Measurements from ENCODE around the gene MSANTD7.

- TF ChIP-seq SOX13 (IDR thresholded peaks at IDR 0.05) (no peak), SOX13 (CRISPR knock-in tag; conservative IDR thresholded peaks at IDR 0.05 in 1 of 2, IDR thresholded peaks at IDR 0.05 in 1 of 2) (no peak), ZFY (CRISPR knock-in tag; IDR thresholded peaks at IDR 0.05) (no peak), POLR2AphosphoS5 (IDR thresholded peaks at IDR 0.05; ENCODE audit: low read depth, low read length) (no peak)
Observed at GRCh38 chr10:14875941-14876340, 37.8 kb downstream of the MSANTD7 start.
